Epithelial cell of esophagus (primary cell): ENCODE results near the gene PTH1R.

Experiments
- DNase-seq: peaks from one replicate; pipeline ENCODE4 v3.0.0; 2010; ENCODE audit warnings: low read depth
- H3K4me3 ChIP-seq: 2 replicates; pipeline ENCODE4 v1.5.1; 2011; ENCODE audit warnings: mild to moderate bottlenecking, low read length, control low read depth
- TF ChIP-seq, protein P1 (sequence below): IDR thresholded peaks from 2 replicates; pipeline ENCODE4 v1.5.1; 2011; ENCODE audit warnings: low read depth, mild to moderate bottlenecking, low read length, control low read depth, inconsistent platforms; ENCODE audit not compliant: insufficient read depth; ENCODE audit errors: missing control alignments

Gene PTH1R

GRCh38 chr3:46884929-46885328, 7.4 kb downstream of the PTH1R start:
- TF ChIP-seq, protein P1, sequence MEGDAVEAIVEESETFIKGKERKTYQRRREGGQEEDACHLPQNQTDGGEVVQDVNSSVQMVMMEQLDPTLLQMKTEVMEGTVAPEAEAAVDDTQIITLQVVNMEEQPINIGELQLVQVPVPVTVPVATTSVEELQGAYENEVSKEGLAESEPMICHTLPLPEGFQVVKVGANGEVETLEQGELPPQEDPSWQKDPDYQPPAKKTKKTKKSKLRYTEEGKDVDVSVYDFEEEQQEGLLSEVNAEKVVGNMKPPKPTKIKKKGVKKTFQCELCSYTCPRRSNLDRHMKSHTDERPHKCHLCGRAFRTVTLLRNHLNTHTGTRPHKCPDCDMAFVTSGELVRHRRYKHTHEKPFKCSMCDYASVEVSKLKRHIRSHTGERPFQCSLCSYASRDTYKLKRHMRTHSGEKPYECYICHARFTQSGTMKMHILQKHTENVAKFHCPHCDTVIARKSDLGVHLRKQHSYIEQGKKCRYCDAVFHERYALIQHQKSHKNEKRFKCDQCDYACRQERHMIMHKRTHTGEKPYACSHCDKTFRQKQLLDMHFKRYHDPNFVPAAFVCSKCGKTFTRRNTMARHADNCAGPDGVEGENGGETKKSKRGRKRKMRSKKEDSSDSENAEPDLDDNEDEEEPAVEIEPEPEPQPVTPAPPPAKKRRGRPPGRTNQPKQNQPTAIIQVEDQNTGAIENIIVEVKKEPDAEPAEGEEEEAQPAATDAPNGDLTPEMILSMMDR: no peak
- DNase-seq: no peak
- no peak overlapping the region for H3K4me3 ChIP-seq

- TF ChIP-seq, protein P1: no peak
- H3K4me3 ChIP-seq: no peak overlapping the region
Observed at GRCh38 chr3:46885612-46886011, 8.1 kb downstream of the PTH1R start.

DNA sequence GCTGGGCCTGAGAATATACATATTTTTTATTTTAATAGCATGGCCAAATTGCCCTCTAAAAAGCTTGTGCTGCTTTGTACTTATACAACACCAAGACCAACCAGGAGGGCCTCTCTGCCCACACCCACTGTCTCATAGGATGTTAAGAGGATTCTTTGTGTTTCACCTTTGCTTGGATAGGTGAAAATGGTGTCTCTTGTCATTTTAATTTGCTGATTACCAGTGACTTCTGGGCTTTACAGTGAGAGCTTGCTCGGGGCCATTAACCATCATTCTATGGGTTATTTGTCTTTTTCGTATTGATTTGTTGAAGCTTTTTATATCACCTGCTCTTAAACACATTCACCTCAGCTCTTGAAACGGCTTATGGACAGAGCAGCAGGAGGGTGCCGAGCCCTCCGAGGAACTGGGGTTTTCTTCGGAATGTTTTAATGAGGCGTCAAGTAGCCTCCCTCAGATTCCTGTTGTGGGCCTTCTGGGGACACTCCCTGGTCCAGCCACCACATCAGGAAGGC, 10.5 kb downstream of the PTH1R start:
- no peak for DNase-seq
- no peak overlapping the region for H3K4me3 ChIP-seq
- TF ChIP-seq, protein P1: no peak

More at GRCh38 chr3:46885612-46886011, 8.1 kb downstream of the PTH1R start:
- DNase-seq: no peak

- DNase-seq: no peak
- no peak overlapping the region for H3K4me3 ChIP-seq
- TF ChIP-seq, protein P1: no peak
Observed at GRCh38 chr3:46888705-46889104, 11.2 kb downstream of the PTH1R start.

GRCh38 chr3:46889381-46890110, 12.0 kb downstream of the PTH1R start:
- no peak for DNase-seq
- TF ChIP-seq, protein P1: no peak
- H3K4me3 ChIP-seq: no peak overlapping the region

- TF ChIP-seq, protein P1: no peak
- no peak overlapping the region for H3K4me3 ChIP-seq
- no peak for DNase-seq
Observed at GRCh38 chr3:46890132-46890531, 12.6 kb downstream of the PTH1R start.

- no peak overlapping the region for H3K4me3 ChIP-seq
- no peak for DNase-seq
- TF ChIP-seq, protein P1: no peak
Observed at GRCh38 chr3:46891132-46891531, 13.6 kb downstream of the PTH1R start.
